ENCODE measurements around the gene PLA2G4F.

PLA2G4F gene

GRCh38 chr15:42130246-42130986 is 26.0 kb downstream of the PLA2G4F start:
- peak; percentile 88 for DNase-seq

- no peak for DNase-seq
These were observed 27.1 kb downstream of the PLA2G4F start for GRCh38 chr15:42129364-42129763.

- DNase-seq = no peak
These were observed 28.0 kb downstream of the PLA2G4F start for GRCh38 chr15:42128476-42128875.

GRCh38 chr15:42123546-42123945 is 32.9 kb downstream of the PLA2G4F start:
- no peak for DNase-seq

- no peak for DNase-seq
These were observed 34.8 kb downstream of the PLA2G4F start for GRCh38 chr15:42121682-42122081.

GRCh38 chr15:42121021-42121420 is 35.4 kb downstream of the PLA2G4F start:
- DNase-seq = no peak

GRCh38 chr15:42120285-42120684 is 36.2 kb downstream of the PLA2G4F start:
- DNase-seq = no peak

- DNase-seq = no peak
These were observed 37.0 kb downstream of the PLA2G4F start for GRCh38 chr15:42119446-42119760.

GRCh38 chr15:42118650-42119445 is 37.6 kb downstream of the PLA2G4F start:
- peak; percentile 43 for DNase-seq

GRCh38 chr15:42111924-42112323 is 44.5 kb downstream of the PLA2G4F start:
- DNase-seq = no peak

GRCh38 chr15:42110367-42110766 is 46.1 kb downstream of the PLA2G4F start:
- DNase-seq = no peak

GRCh38 chr15:42108806-42109205 is 47.6 kb downstream of the PLA2G4F start:
- DNase-seq = no peak

- no peak for DNase-seq
These were observed 48.2 kb downstream of the PLA2G4F start for GRCh38 chr15:42108189-42108588.

GRCh38 chr15:42107473-42107872 is 49.0 kb downstream of the PLA2G4F start:
- DNase-seq = peak; percentile 51

GRCh38 chr15:42106288-42106687 is 50.1 kb downstream of the PLA2G4F start:
- no peak for DNase-seq

GRCh38 chr15:42104095-42104891 is 52.1 kb downstream of the PLA2G4F start:
- DNase-seq = no peak

- DNase-seq = no peak
These were observed 53.7 kb downstream of the PLA2G4F start for GRCh38 chr15:42102646-42103235.

- DNase-seq = no peak
These were observed 54.6 kb downstream of the PLA2G4F start for GRCh38 chr15:42101861-42102260.

GRCh38 chr15:42100021-42100800 is 56.2 kb downstream of the PLA2G4F start:
- DNase-seq = no peak

- no peak for DNase-seq
These were observed 59.4 kb downstream of the PLA2G4F start for GRCh38 chr15:42097018-42097417.

- no peak for DNase-seq
These were observed 61.9 kb downstream of the PLA2G4F start, which contains the start of gene PLA2G4D for GRCh38 chr15:42094512-42094963. Gene PLA2G4D, minus strand, starts transcription at chr15:42094562. Its CDS starts 103 bp downstream, at chr15:42094459.

GRCh38 chr15:42093966-42094365 is 62.5 kb downstream of the PLA2G4F start:
- no peak for DNase-seq
